Subcutaneous abdominal adipose tissue (tissue), 5 donors: ENCODE results near the gene GIMAP5.

Source experiments
- H3K27ac ChIP-seq: one replicate; pipeline ENCODE4 v1.7.0; 2013; ENCODE audit warnings: low read depth, mild to moderate bottlenecking, inconsistent platforms, low read length, moderate library complexity
- H3K27me3 ChIP-seq, 5 donors: one replicate each; pipeline ENCODE4 v1.7.0; 2013; ENCODE audit warnings: low read length in 5 of 5, inconsistent platforms in 1 of 5; ENCODE audit not compliant: control insufficient read depth in 5 of 5, insufficient read depth in 4 of 5
- H3K36me3 ChIP-seq, 5 donors: one replicate each; pipeline ENCODE4 v1.7.0; 2013; ENCODE audit warnings: low read length in 5 of 5; ENCODE audit not compliant: control insufficient read depth in 5 of 5, insufficient read depth in 5 of 5
- H3K4me1 ChIP-seq, 5 donors: one replicate each; pipeline ENCODE4 v1.7.0; 2013; ENCODE audit warnings: low read length in 5 of 5, mild to moderate bottlenecking in 3 of 5, moderate library complexity in 1 of 5; ENCODE audit not compliant: control insufficient read depth in 5 of 5, insufficient read depth in 5 of 5
- H3K4me3 ChIP-seq, 5 donors: one replicate each; pipeline ENCODE4 v1.7.0; 2013; ENCODE audit warnings: low read length in 5 of 5, low read depth in 1 of 5
- H3K9ac ChIP-seq, 5 donors: one replicate each; pipeline ENCODE4 v1.7.0; 2013; ENCODE audit warnings: low read length in 5 of 5, mild to moderate bottlenecking in 4 of 5, moderate library complexity in 3 of 5
- H3K9me3 ChIP-seq, 5 donors: one replicate each; pipeline ENCODE4 v1.7.0; 2013; ENCODE audit warnings: low read length in 5 of 5; ENCODE audit not compliant: control insufficient read depth in 5 of 5
- donor health status: healthy.
- donor health status: healthy.
- donor health status: healthy.
- donor health status: healthy.
- donor health status: healthy.

Gene GIMAP5

DNA sequence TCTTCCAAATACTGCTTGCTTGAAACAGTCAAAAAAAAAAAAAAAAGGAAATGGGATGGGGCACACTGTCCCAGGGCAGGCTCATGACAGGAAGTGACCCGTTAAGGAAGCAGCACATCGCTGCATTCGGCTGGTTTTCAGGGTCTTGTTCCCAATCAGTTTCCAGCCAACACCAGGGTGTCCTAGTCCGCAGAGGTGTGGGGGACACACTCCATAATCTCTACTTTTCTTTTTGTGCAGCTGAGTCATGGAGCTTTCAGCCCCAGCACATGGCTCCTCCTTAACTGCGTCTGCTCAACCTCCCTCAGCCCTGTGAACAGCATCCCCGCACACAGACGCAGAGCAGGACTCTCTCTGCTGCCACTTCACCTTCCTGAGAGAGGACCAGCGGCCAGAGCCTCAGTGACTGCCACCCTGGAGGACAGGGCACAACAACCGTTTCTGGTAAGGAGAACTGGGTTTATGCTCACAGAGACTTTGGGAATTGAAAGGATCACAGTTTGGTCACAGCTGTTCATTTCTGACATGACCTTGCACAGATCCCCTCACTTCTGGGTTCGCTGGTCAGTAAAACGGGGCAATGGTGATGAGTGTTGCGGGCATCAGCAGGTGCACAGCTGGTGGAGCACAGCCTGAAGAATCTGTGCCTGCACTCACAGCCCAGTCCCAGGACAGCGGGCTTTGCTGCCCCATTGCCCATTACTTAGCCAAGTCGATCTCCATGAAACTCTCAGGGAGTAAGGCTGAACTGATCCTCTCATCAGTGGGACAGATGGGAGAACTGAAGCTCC lies at the start of gene GIMAP5:
GIMAP5 (plus strand) TSS at position 154 of the 791 bp plus-strand sequence. CDS start 3,467 bp downstream, outside the sequence.
- Histone ChIP-seq H3K27me3 (peaks cover 0 to 4% (median 0%) of the 10 kb centered on the region in 5 donors), H3K9me3 (peaks cover 0 to 2% (median 0%) of the 10 kb centered on the region in 5 donors), H3K4me1 (peaks cover 0 to 35% (median 4%) of the 10 kb centered on the region in 5 donors), H3K36me3 (peaks cover 0 to 17% (median 13%) of the 10 kb centered on the region in 5 donors), H3K9ac (peak within 1 kb of the TSS; percentile 37 to 95 (median 72)), H3K4me3 (peak within 1 kb of the TSS; percentile 62 to 91 (median 80)), H3K27ac (peak within 1 kb of the TSS; percentile 92)

- Histone ChIP-seq H3K4me3 (peak overlapping the region in 1 of 5 donors; percentile 32), H3K4me1 (peaks cover 0 to 36% (median 10%) of the 10 kb centered on the region in 5 donors), H3K9ac (no peak overlapping the region), H3K36me3 (peaks cover 0 to 25% (median 9%) of the 10 kb centered on the region in 5 donors), H3K9me3 (peaks cover 0 to 3% (median 0%) of the 10 kb centered on the region in 5 donors), H3K27me3 (no peaks in the 10 kb centered on the region), H3K27ac (no peak overlapping the region)
Observed at GRCh38 chr7:150688630-150689029, 48.6 kb upstream of the GIMAP5 start.

DNA sequence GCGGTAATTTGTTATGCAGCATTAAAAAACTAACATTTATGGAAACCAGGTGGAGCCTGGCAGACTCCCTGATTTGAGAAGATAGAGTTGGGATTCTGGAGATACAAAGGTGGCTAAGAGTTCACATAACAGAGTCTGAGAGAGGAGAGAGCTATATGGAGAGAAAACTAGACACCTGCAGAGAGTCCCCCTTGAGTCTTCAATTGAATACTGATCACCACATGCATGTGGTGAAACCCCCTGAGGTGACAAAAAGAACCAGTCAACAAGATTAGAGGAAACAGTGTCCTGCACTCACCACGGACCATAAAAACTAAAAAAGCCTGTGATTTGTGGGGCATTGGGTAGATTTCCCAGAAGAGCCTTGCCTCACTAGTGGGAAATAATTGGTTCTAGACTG lies 41.6 kb upstream of the GIMAP5 start:
- Histone ChIP-seq H3K9ac (no peak overlapping the region), H3K27me3 (no peaks in the 10 kb centered on the region), H3K4me3 (no peak overlapping the region), H3K4me1 (no peaks in the 10 kb centered on the region), H3K9me3 (peaks cover 0 to 36% (median 20%) of the 10 kb centered on the region in 5 donors), H3K27ac (no peak overlapping the region), H3K36me3 (peaks cover 0 to 17% (median 3%) of the 10 kb centered on the region in 5 donors)

- Histone ChIP-seq H3K4me3 (no peak overlapping the region), H3K9me3 (peaks cover 12 to 60% (median 32%) of the 10 kb centered on the region in 5 donors), H3K9ac (no peak overlapping the region), H3K27me3 (no peaks in the 10 kb centered on the region), H3K36me3 (no peaks in the 10 kb centered on the region), H3K27ac (no peak overlapping the region), H3K4me1 (no peaks in the 10 kb centered on the region)
Observed at GRCh38 chr7:150703209-150703608, 34.0 kb upstream of the GIMAP5 start.

DNA sequence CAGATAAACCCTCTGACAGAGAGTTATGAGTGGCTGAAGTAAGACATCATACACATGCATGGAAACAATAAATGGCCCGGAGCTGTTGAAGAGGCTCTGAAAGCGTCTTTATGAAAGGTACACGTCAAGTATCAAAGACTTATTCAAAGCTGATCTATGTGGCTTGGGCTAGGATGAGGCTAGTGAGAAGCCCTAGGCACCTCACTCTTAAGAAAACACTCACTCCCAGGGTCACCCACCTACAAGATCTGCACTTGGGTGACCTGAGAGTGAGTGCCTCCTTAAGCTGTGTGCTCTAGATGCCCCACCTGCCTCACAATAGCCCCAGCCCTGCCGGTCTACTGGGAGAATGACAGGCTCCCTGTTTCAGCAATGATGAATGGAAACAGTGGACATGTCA lies 21.9 kb upstream of the GIMAP5 start:
- Histone ChIP-seq H3K27ac (peak overlapping the region; percentile 78), H3K36me3 (peaks cover 0 to 11% (median 4%) of the 10 kb centered on the region in 5 donors), H3K4me3 (no peak overlapping the region), H3K9me3 (peaks cover 0 to 11% (median 4%) of the 10 kb centered on the region in 5 donors), H3K4me1 (peaks cover 0 to 38% (median 5%) of the 10 kb centered on the region in 5 donors), H3K9ac (peak overlapping the region in 2 of 5 donors; percentile 28 to 84), H3K27me3 (no peaks in the 10 kb centered on the region)

GRCh38 chr7:150715738-150716137 lies 21.5 kb upstream of the GIMAP5 start:
- Histone ChIP-seq H3K27me3 (no peaks in the 10 kb centered on the region), H3K36me3 (peaks cover 0 to 16% (median 8%) of the 10 kb centered on the region in 5 donors), H3K27ac (peak overlapping the region; percentile 78), H3K9me3 (peaks cover 0 to 11% (median 4%) of the 10 kb centered on the region in 5 donors), H3K9ac (peak overlapping the region in 3 of 5 donors; percentile 28 to 84 (median 75)), H3K4me3 (peak overlapping the region in 3 of 5 donors; percentile 25 to 90 (median 75)), H3K4me1 (peaks cover 0 to 42% (median 5%) of the 10 kb centered on the region in 5 donors)

DNA sequence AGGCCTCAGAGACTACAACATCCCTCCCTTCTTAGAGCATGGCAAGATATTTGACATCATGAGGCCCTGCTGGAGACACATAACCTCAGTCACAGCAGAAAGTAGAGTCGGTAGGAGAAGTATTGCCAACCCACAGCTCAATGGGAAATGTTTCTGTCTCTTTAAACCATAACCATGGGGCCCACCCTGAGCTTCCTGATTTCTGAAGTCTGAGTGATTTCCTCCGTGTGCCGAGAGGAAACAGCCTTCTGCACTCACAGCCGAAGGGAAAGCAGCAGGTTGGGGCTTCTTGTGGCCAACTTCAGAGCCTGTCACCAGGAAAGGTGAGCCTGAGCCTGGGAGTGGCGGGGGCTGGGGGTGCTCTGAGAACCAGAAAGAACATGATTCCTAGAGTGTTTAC lies 20.9 kb upstream of the GIMAP5 start, which contains the start of gene GIMAP1:
GIMAP1 (plus strand) TSS at position 246 of the 400 bp plus-strand sequence. CDS start 2,435 bp downstream, outside the sequence.
- Histone ChIP-seq H3K27me3 (no peaks in the 10 kb centered on the region), H3K27ac (peak within 1 kb of the TSS; percentile 78), H3K9ac (peak within 1 kb of the TSS; percentile 2 to 98 (median 75)), H3K4me3 (peak within 1 kb of the TSS; percentile 49 to 90 (median 76)), H3K4me1 (peaks cover 0 to 48% (median 5%) of the 10 kb centered on the region in 5 donors), H3K9me3 (peaks cover 0 to 11% (median 4%) of the 10 kb centered on the region in 5 donors), H3K36me3 (peaks cover 0 to 19% (median 13%) of the 10 kb centered on the region in 5 donors)

DNA sequence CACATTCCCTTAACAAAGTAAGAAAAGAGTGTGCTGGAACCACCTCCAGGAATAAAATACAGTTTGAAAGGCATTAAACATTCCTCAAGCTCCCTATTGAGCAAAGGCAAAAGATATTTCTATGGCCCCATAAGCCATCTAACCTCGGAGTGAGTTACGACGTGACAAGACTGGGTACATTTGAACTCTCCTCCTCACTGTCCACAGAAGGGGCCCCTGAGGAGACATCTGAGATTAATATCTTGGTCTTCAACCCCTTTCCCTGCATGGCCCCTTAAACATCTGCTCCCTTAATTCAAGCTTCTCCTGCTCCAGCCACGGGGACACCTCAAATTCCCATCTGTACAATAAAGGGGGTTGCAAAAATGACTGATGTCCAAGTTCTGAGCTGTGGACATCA lies 20.3 kb upstream of the GIMAP5 start:
- H3K27me3 ChIP-seq: no peaks in the 10 kb centered on the region
- peak overlapping the region; percentile 78 for H3K27ac ChIP-seq
- H3K4me3 ChIP-seq: peak overlapping the region; percentile 49 to 90 (median 76)
- peak overlapping the region; percentile 2 to 98 (median 75) for H3K9ac ChIP-seq
- H3K4me1 ChIP-seq: peaks cover 0 to 53% (median 5%) of the 10 kb centered on the region in 5 donors
- peaks cover 0 to 19% (median 13%) of the 10 kb centered on the region in 5 donors for H3K36me3 ChIP-seq
- H3K9me3 ChIP-seq: peaks cover 0 to 11% (median 4%) of the 10 kb centered on the region in 5 donors

DNA sequence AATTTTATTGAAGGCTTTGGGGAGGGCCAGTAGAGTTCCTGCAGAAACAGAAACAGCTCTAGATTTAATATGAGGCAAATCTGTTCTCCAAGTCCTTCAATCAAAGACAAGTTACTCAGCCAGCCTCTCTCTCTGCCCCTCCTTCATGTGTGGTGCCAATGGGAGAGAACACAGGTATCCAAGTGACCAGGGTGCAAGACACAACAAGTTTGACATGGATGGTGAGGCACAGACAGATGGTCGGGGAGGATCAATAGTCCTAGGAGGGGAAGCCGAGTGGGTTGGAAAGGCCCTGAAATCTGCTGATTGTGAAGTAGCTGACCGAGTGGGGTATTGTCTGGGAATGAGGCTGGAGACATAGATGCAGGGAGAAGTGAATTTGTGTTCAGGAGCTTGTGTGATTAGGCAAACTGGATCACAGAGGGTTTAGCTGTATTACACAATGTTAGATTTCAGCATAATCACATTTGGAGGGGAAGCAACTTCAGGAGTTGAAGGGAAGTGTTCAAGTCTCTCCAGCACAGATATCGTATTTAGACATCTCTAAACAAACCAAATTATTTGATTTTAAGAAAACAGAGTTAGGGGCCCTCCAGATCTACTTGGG lies 19.3 kb upstream of the GIMAP5 start:
- peaks cover 0 to 61% (median 5%) of the 10 kb centered on the region in 5 donors for H3K4me1 ChIP-seq
- peak overlapping the region; percentile 12 to 90 (median 75) for H3K4me3 ChIP-seq
- H3K9ac ChIP-seq: peak overlapping the region in 3 of 5 donors; percentile 2 to 84 (median 53)
- H3K27me3 ChIP-seq: no peaks in the 10 kb centered on the region
- H3K27ac ChIP-seq: peak overlapping the region; percentile 78
- H3K36me3 ChIP-seq: peaks cover 0 to 19% (median 14%) of the 10 kb centered on the region in 5 donors
- H3K9me3 ChIP-seq: peaks cover 0 to 4% (median 2%) of the 10 kb centered on the region in 5 donors
